Breast epithelium (tissue), 3 donors: ENCODE measurements around the gene QPCTL.

Experiments
- POLR2A ChIP-seq: fragments of 450-650 bp; IDR thresholded peaks from one replicate; pipeline ENCODE4 v1.6.1; 2016; ENCODE audit warnings: antibody characterized with exemption, mild to moderate bottlenecking, moderate library complexity
- POLR2AphosphoS5 ChIP-seq, 3 donors: sonication (generic); formaldehyde crosslinking; IDR thresholded peaks; one replicate each; pipeline ENCODE4 v1.6.1; 2017; ENCODE audit warnings: antibody characterized with exemption in 3 of 3
- TF ChIP-seq, protein P1 (sequence below), 3 donors: fragments of 450-650 bp; IDR thresholded peaks; one replicate each; pipeline ENCODE4 v1.5.1; 2016 to 2017; ENCODE audit warnings: antibody characterized with exemption in 3 of 3, mild to moderate bottlenecking in 3 of 3, moderate library complexity in 3 of 3

- TF ChIP-seq POLR2AphosphoS5 (IDR thresholded peaks at IDR 0.05): no peak
- no peak for TF ChIP-seq POLR2A
- TF ChIP-seq, protein P1, sequence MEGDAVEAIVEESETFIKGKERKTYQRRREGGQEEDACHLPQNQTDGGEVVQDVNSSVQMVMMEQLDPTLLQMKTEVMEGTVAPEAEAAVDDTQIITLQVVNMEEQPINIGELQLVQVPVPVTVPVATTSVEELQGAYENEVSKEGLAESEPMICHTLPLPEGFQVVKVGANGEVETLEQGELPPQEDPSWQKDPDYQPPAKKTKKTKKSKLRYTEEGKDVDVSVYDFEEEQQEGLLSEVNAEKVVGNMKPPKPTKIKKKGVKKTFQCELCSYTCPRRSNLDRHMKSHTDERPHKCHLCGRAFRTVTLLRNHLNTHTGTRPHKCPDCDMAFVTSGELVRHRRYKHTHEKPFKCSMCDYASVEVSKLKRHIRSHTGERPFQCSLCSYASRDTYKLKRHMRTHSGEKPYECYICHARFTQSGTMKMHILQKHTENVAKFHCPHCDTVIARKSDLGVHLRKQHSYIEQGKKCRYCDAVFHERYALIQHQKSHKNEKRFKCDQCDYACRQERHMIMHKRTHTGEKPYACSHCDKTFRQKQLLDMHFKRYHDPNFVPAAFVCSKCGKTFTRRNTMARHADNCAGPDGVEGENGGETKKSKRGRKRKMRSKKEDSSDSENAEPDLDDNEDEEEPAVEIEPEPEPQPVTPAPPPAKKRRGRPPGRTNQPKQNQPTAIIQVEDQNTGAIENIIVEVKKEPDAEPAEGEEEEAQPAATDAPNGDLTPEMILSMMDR (IDR thresholded peaks at IDR 0.05): no peak
Measured at GRCh38 chr19:45705115-45705514, 12.6 kb downstream of the QPCTL start.
